Lower leg skin (tissue), 3 donors: ENCODE data around the gene DHTKD1.
A peak's percentile ranks its signal among the peaks of the same experiment; 100 is the strongest.

Experiments
- CTCF ChIP-seq, 3 donors: fragments of 450-650 bp; IDR thresholded peaks; one replicate each; pipeline ENCODE4 v1.5.1; 2016; ENCODE audit warnings: antibody characterized with exemption in 3 of 3, mild to moderate bottlenecking in 3 of 3, moderate library complexity in 2 of 3
- POLR2A ChIP-seq, 2 donors: fragments of 450-650 bp; IDR thresholded peaks; one replicate each; pipeline ENCODE4 v1.6.1; 2016 to 2017; ENCODE audit warnings: antibody characterized with exemption in 2 of 2, mild to moderate bottlenecking in 1 of 2, moderate library complexity in 1 of 2

- TF ChIP-seq CTCF (IDR thresholded peaks at IDR 0.05) = peak in 1 of 3 donors; percentile 54
- no peak for TF ChIP-seq POLR2A (IDR thresholded peaks at IDR 0.05)
Measured at GRCh38 chr10:12042797-12043651, 25.7 kb upstream of the DHTKD1 start, which contains the start of gene UPF2.
